GM21515 (cell line): ENCODE results near the gene PRR36.
"Not testable (repeated sequence)": the region's sequence is repeated elsewhere in the genome, so short reads cannot be mapped to it uniquely, and the experiment has no call there.

ENCODE experiments used
- ATAC-seq: cut with Tn5 transposase; IDR thresholded peaks from one replicate; pipeline ENCODE4 v1.9.1; 2021; ENCODE audit not compliant: unreplicated experiment

The PRR36 gene

DNA sequence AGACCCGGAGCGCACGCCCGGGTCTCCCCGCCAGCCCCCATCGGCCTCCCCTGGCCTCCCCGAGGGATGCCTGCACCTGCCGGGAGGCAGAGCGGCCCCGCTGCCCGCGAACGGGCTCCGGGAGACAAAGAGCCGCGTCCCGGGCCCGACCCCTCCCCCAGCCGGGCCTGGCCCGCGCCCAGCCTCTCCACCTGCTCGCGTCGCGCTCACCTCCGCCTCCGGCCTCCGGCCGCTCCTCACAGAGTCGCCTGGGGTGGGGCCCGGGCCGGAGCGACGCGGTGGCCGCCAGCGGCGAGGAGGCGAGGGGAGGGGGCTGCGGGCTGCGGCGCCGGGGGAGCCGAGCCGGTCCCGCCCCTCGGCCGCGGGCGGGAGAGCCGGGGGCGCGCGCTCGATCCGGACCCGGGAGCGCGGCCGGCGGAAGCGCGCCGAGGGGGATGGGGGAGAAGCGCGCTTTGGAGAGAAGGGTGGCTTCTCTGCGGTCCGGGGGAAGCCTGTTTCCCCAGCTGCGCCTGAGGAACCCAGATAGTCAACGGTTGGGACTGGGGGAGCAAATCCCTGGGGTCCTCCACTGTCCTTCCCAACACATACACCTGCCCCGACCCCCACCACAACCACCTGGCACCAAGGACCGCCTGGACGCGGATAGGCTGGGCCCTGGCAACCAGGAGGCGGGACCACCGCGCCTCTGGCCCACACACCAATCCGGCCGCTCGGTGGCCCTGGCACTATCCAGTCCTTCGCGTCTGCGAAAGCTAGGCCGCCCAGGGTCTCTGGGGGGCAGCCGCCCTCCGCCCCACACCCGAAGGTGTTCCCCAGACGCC, at the start of gene PRR36:
Gene PRR36, minus strand, starts transcription at position 315 of the 821 bp plus-strand sequence. CDS start 701 bp downstream, outside the sequence.
- no peak for ATAC-seq

DNA sequence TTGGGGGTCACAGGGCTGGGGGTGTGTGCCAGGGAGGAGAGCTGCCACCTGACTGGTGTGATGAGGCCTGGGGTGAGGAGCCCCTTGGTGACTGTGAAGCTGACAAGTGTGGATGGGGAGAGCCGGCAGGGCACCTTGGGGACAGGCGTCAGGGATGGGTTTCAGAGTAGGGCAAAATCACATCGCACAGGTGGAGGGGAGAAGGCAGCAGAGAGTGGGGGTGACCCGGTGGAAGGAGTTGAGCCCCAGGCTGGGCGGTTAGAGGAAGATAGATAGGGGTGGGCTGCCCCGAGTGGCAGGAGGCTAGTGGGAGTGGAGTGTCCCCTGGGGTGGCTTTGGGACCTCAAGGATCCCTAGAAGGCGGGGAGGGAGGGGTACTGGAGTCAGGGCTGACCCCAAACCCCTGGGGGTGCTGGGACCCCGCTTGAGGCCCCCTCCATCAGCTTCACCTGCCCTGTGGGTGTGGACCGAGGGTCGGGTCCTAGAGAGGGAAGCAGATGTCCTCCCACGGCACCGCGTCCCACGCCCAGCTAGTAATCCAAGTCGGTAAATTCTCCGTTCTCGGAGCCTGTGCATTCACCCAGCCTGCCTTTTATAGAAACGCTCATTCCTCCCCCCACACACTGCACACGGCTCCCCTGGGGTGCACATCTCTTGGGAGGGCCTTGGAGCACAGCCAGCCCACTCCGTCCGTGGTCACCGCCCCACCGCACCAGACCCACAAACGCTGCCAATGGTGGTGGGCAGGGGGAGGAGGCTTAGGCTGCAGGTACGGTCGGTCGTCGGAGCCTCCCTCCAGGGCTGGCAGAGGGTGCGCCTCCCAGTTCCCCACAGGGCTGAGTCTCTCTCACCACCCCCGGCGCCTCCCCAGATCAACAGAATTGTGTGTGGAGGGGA, 49.4 kb upstream of the PRR36 start:
- no peak for ATAC-seq

DNA sequence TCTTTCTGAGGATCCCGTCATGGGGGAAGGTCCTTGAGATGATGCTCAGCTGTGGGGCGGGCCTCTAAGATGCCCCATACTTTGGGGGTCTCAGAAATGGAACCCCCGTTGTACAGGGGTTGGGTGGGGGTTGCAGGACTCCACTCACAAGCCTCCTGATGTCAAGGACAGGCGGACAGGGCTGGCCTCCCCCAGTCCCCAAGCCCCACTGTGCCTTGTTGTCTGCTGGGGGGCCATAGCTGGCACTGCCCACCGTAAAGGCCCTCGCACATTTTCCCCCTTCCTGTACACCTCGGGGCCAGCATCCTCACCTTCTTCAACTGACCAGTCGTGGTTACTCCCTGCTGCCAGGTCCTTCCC, 48.6 kb upstream of the PRR36 start:
- ATAC-seq: no peak

DNA sequence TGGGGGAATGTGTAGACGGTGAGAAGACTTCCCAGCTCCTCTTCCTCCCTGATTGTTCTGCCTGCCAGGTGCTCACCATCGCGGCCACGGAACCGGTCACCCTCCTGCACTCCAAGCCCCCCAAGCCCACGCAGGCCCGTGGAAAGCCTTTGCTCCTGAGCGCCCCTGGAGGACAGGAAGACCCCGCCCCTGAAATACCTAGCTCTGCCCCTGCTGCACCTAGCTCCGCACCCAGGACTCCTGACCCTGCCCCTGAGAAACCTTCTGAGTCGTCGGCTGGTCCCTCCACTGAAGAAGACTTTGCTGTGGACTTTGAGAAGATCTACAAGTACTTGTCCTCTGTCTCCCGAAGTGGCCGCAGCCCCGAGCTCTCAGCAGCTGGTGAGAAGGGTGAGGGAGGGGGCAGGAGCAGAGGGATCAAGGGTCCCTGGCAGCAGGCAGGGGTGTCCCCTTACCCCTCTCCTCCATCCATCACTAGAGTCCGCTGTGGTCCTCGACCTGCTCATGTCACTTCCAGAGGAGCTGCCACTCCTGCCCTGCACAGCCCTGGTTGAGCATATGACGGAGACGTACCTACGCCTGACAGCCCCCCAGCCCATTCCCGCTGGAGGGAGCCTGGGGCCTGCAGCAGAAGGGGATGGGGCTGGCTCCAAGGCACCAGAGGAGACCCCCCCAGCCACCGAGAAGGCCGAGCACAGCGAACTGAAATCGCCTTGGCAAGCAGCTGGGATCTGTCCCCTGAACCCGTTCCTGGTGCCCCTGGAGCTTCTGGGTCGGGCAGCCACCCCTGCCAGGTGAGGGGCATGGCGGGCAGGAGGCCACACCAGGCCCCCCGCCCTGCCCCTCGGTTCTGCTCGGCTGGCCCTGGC, 48.0 kb upstream of the PRR36 start:
- no peak for ATAC-seq

DNA sequence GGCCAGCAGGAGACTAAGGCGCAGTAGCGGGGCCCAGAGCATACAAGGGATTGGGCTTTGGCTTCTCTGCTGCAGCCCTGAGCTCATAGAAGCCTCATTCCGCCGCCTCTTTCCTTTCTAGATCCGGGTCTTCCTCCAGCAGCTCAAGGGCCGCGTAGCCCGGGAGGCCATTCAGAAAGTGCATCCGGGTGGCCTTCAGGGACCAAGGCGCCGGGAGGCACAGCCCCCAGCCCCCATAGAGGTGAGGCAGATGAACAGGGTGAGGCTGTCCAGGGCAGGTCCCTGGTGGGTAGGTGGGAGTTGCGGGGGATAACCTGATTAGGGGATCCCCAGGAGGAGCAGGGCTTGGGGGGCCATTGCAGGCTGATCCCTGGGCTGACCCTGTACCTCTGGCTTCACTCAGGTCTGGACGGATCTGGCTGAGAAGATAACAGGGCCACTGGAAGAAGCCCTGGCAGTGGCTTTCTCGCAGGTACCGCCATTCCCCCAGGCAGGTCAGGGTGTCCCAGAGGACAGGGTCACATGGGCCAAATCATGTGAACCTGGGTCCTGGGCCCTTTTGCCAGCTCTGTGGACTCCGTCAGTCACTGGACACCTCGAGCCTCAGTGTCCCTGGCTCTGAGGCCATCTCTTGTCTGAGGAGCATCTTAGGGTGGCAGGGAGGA, 47.2 kb upstream of the PRR36 start:
- no peak for ATAC-seq

DNA sequence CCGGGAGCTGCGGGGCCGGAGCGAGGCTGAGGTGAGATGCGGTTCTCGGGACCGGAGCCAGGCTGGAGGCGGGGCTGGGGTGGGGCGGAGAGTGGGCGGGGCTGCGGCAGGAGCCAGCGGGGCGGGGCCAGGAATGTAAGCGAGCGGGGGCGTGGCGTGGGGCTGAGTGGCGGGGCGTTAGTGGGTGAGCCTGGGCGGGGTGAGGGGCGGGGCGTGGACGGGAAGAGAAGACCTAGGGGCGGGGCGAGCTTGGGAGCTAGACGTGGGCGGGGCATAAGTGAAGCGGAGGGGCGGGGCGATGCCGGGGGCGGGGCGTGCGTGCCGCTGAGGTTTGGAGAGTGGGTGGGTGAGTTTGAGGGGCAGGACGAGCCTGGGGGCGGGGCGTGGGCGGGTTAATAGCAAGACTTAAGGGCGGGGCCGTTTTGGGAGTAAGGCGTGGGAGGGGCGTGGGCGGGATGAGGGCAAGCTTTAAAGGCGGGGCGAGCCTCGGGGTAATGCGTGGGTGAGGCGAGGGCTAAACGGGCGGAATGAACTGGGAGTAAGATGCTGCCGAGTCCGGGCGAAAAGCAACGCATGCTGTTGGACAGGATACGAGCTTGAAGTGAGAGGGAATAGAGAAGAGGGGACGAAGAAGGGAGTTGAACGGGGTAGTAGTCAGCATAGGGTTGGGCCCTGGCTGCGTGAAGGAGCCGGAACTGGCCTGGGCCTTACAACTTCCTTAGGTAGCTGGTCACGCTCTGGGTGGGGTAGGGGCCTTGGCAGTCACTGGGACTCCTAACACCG, 46.5 kb upstream of the PRR36 start:
- ATAC-seq: peak; percentile 32

DNA sequence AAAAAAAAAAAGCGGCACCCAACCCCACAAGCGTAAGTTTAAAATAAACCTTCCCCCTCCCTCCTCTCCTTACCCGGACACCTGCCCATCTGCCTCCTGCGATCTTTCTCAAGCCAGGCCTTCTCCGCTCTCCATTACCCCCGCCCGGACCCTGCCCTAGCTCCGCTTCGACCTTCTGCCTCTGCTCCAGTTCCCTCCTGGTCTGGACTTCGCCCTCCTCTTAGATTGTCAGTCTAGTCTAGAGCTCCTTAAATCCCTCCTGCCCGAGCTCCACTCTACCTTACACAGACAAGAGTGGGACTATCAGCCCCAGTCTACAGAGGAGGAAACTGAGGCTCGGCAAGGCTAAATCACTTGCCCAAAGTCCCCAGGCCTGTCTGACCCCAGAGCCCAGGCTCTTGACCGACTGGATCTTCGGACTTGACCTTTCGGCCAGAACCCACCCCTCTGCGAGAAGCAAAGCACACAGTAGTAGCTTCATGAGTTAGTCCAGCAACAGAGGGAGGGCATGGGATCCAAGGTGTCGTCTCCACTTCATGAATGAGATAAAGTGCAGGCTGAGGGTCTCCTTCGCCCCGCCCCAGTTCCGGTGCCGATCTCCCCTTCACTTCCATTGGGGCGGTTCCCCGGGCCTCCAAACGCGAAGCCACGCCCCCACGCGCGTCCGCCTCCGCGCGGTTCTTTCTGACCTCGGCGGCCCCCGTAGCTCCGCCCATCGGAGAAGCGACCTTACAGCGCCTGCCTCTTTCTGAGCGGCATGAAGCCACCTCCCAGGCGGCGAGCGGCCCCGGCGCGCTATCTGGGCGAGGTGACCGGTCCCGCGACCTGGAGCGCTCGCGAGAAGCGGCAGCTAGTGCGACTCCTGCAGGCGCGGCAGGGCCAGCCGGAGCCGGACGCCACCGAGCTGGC, 45.7 kb upstream of the PRR36 start, which contains the start of gene SNAPC2:
Gene SNAPC2, plus strand, starts transcription at position 729 of the 909 bp plus-strand sequence. Its CDS starts 29 bp downstream, at position 758.
- peak; percentile 45 for ATAC-seq

DNA sequence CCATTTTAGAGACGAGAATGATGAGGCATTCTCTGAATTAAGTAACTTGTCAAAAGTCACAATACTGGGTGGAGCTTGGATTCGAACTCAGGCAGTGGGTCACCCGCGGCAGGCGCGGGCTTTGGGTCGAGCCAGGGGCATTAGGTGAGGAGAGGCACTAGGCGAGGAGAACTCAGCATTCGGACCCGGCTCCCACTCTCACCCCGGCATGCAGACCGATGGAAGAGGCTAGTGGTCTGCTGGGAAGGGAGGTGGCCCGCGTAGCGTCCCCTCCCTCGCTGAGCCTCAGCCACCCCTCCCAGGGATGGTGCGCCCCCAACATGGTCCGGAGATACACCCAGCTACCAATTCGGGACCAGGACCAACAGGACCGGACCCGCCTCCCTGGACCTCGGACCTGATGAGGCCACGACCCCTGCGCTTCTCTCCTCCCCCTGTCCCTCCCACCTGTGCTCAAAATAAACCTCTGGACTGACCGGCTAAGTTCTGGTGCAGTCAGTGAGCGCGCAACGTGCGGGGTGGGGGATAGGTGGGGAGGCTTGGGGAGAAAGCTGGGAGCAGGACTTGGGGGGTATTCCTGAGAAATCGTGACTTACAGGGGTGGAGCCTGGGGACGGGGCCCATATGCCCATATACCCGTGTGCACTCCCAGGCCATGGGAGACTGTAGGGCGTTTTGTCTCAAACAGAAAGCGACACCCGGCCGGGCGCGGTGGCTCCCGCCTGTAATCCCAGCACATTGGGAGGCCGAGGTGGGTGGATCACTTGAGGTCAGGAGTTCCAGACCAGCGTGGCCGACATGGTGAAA, 44.6 kb upstream of the PRR36 start:
- no peak for ATAC-seq

DNA sequence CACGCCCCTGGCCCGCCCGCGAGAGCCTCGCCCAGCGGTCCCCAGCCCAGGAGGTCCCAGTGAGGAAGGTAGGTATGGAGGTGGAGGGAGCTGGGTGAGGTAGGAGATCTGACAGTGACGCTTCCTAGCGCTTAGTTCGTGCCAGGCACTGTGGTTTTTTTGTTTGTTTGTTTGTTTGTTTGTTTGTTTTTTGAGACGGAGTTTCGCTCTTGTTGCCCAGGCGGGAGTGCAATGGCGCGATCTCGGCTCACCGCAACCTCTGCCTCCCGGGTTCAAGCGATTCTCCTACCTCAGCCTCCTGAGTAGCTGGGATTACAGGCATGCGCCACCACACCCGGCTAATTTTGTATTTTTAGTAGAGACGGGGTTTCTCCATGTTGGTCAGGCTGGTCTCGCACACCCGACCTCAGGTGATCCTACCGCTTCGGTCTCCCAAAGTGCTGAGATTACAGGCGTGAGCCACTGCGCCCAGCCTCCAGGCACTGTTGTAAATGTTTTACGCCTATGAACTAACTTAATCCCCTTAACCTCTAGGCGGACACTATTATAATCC, 43.9 kb upstream of the PRR36 start:
- ATAC-seq: not testable (repeated sequence)

DNA sequence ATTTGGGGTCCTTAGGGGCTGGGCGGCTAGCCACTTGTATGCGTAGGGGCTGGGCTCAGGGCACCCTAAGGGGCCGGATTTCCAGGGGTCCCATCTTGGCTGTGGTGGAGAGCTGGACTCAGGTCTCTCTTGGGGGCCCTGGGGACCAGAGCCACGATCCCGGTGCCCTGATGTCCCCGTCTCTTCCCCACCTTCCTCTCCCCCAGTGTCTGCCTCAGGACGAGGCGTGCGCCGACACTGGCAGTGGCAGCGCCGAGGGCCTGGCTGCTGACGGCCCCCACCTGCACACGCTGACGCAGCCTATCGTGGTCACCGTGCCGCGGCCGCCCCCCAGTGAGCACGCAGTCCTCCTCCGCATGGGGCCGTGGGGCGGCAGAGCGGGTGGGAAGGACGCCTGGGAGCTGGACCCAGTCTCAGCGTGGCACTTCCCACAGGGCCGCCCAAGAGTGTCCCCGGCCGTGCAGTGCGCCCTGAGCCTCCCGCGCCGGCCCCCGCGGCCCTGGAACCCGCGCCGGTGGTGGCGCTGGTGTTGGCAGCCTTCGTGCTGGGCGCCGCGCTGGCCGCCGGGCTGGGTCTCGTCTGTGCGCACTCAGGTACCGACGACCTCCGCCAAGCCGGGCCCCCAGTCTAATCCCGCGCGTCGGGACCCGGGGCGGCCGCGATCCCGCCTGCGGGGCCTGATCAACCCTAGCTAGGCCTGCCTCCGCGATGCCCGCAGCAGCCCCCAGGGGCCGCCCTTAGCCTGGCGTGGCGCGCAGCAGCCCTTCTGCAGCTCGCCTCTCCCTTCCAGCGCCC, 43.3 kb upstream of the PRR36 start:
- ATAC-seq: no peak

DNA sequence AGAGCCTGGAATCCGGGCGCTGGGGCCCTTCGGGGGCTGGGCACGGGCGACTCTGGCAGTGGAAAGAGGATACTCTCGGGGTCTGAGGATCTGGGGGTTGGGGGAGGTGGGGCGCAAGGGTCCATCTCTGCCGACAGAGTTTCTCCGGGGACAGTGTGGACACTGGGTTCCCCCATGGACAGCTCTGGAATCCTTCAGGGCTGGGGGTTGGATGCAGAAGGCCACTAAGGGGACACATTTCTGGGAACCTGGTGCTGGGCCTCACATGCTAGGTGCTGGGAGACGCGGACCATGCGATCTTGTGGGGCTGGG, 42.7 kb upstream of the PRR36 start:
- no peak for ATAC-seq

DNA sequence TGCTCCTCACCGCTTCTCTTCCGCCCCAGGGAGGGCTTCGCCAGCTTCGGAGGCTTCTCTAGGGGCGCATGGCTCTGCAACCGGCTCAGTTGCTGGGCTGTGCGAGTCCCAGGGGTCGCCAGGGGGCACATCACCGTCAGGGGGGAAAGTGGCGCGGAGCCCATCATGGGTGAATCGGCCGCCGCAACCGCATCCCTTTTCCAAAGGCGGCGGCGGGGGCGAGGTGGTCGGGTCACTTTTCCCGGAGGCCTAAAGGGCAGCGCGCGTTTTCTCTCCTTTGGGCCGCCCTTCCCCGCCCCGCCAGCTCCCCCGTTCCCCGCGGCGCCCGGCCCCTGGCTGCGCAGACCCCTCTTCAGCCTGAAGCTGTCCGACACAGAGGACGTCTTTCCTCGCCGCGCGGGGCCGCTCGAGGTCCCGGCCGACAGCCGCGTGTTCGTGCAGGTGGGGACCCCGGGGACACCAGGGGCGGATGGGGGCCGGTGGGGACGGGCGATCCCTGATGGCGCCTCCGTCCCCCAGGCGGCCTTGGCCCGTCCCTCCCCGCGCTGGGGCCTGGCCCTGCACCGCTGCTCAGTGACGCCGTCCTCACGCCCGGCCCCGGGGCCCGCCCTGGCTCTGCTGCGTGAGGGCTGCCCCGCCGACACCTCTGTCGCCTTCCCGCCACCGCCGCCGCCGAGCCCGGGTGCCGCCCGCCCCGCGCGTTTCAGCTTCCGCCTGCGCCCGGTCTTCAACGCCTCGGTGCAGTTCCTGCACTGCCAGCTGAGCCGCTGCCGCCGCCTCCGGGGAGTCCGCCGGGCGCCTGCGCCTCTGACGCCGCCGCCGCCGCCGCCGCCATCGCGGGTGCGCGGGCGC, 42.1 kb upstream of the PRR36 start:
- ATAC-seq: no peak

DNA sequence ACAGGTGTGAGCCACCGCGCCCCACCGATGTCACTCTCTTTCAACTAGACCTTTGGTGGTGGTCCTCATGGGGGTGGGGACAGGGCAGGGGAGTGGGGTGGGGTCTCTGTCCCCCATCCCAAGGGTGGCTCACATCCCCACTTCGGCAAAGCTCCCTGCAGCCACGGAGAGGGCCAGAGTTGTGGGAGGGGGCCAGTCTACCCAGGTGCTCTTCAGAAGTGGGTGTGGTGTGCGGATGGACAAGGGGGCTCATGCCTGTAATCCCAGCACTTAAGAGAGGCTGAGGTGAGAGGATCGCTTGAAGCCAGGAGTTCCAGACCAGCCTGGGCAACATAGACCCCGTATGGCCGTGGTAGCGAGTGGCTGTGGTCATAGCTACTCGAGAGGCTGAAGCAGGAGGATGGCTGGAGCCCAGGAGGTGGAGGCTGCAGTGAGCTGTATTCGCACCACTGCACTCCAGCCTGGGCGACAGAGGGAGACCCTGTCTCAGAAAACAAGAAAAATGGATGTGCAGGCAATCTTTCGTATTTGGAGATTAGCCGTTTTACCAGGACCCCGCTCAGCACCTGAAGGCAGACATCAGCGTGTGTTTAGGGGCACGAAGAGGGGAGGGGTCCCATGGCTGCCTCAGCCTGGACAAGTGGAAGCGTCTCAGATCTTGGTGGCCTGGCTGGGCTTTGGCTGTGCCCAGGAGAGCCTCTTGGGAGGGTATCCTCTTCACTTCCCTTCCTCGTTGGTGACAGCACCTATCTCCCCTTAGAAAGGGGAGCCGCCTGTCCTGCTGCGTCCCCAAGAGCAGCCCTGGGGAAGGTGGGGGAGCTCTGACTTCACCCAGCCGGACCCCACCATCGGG, 41.3 kb upstream of the PRR36 start:
- no peak for ATAC-seq

DNA sequence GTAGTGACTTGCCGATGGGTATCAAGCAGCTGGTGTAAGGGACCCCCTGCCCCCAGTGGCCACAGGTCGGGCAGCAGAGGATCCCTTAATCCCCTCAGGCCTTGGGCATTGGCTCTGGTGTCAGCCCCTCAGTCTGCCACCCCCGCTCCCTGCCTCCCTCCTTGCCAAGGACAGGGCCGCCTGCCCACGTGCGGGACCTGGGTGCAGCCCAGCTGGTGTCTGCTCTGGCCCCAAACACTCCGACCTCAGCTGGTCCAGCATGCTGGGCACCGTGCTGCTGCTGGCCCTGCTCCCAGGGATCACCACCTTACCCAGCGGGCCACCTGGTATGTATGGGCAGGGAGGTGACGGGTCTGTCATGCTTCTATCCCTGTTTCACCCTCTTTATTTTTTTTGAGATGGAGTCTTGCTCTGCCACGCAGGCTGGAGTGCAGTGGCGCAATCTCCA, 40.4 kb upstream of the PRR36 start, which contains the start of gene TGFBR3L:
Gene TGFBR3L, plus strand, starts transcription at position 233 of the 448 bp plus-strand sequence.
- ATAC-seq: no peak

DNA sequence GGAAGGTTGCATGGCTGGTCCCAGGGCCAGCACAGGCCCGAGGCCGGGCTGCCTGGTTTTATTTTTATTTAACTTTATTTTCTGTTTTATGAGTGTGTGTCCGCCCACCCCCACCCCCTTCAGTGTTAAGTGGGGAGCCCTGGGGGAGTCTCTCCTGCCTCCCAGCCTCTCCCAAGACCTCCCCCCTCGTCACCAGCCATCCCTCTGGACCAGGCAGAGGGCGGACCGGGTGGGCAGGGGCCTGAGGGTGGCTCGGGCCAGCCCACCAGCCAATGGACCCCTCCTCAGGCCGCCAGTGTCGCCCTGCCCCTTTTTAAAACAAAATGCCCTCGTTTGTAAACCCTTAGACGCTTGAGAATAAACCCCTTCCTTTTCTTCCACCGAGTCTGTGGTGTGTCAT, 39.9 kb upstream of the PRR36 start:
- no peak for ATAC-seq
